Breast epithelium (tissue), 3 donors: ENCODE data around the gene PUM2.
"Not testable (repeated sequence)": the region's sequence is repeated elsewhere in the genome, so short reads cannot be mapped to it uniquely, and the experiment has no call there.

Source experiments
- CTCF ChIP-seq, 3 donors: fragments of 450-650 bp; IDR thresholded peaks; one replicate each; pipeline ENCODE4 v1.5.1; 2016 to 2017; ENCODE audit warnings: antibody characterized with exemption in 3 of 3, mild to moderate bottlenecking in 3 of 3, moderate library complexity in 3 of 3
- POLR2A ChIP-seq: fragments of 450-650 bp; IDR thresholded peaks from one replicate; pipeline ENCODE4 v1.6.1; 2016; ENCODE audit warnings: antibody characterized with exemption, mild to moderate bottlenecking, moderate library complexity

- TF ChIP-seq CTCF (IDR thresholded peaks at IDR 0.05); POLR2A: not testable (repeated sequence)
These were observed 107.0 kb downstream of the PUM2 start for GRCh38 chr2:20243637-20244036.
